Measurements from ENCODE around the gene THSD7B.

THSD7B gene

GRCh38 chr2:137107904-137108303, 342.6 kb downstream of the THSD7B start:
- H2AK5ac ChIP-seq (ENCODE audit: low read depth, low read length), result no peak overlapping the region
- no peak overlapping the region for H3K27ac ChIP-seq (replicated peaks; ENCODE audit: low read length)
- H3K4me2 ChIP-seq (ENCODE audit: insufficient read depth, low read length, poor library complexity, severe bottlenecking), result no peak overlapping the region

GRCh38 chr2:137111896-137112295, 346.6 kb downstream of the THSD7B start:
- no peak for DNase-seq (ENCODE audit: low spot score)
- H2AFZ ChIP-seq (ENCODE audit: low read length), result no peak overlapping the region
- H2AK5ac ChIP-seq (ENCODE audit: low read depth, low read length), result no peak overlapping the region
- no peak overlapping the region for H2BK12ac ChIP-seq (ENCODE audit: low read length)
- no peak overlapping the region for H3K4ac ChIP-seq (ENCODE audit: low read length)
- no peak overlapping the region for H3K14ac ChIP-seq (ENCODE audit: low read length)
- H2BK15ac ChIP-seq (ENCODE audit: low read length), result no peak overlapping the region
- H3K4me2 ChIP-seq (ENCODE audit: insufficient read depth, low read length, poor library complexity, severe bottlenecking), result no peak overlapping the region
- H3K36me3 ChIP-seq (replicated peaks in 1 of 2; ENCODE audit: control insufficient read depth in 2 of 2, insufficient read depth in 2 of 2, low read length in 2 of 2), result no peaks in the 10 kb centered on the region
- no peak overlapping the region for H2BK5ac ChIP-seq (ENCODE audit: low read length)
- H4K91ac ChIP-seq (ENCODE audit: low read depth, low read length, poor library complexity), result no peak overlapping the region
- no peak overlapping the region for H3K4me3 ChIP-seq (ENCODE audit: low read length in 2 of 2)
- H3K9ac ChIP-seq (ENCODE audit: low read depth, low read length, poor library complexity), result no peak overlapping the region
- no peaks in the 10 kb centered on the region for H3K9me3 ChIP-seq (replicated peaks in 1 of 2; ENCODE audit: control insufficient read depth in 2 of 2, insufficient read depth in 1 of 2, low read depth in 1 of 2, low read length in 2 of 2)
- H3K18ac ChIP-seq (ENCODE audit: low read length), result no peak overlapping the region
- no peaks in the 10 kb centered on the region for H3K27me3 ChIP-seq (ENCODE audit: control insufficient read depth in 3 of 3, insufficient read depth in 3 of 3, low read depth in 1 of 3, low read length in 3 of 3)
- H4K8ac ChIP-seq (ENCODE audit: low read depth, low read length), result no peak overlapping the region
- no peaks in the 10 kb centered on the region for H3K4me1 ChIP-seq (ENCODE audit: control insufficient read depth in 2 of 2, insufficient read depth in 1 of 2, low read depth in 1 of 2, low read length in 2 of 2)
- no peak overlapping the region for H3K27ac ChIP-seq (replicated peaks; ENCODE audit: low read length)
- no peaks in the 10 kb centered on the region for H3K79me1 ChIP-seq (ENCODE audit: low read depth, low read length)
- no peak overlapping the region for H2BK120ac ChIP-seq (ENCODE audit: low read depth, low read length)
- no CpG with 5 or more reads among the region's 5 CpGs for WGBS, 2 donors (ENCODE audit: extremely low coverage in 2 of 2, insufficient read length in 2 of 2, insufficient replicate concordance in 1 of 2)
- no peak overlapping the region for H3K23ac ChIP-seq (ENCODE audit: low read depth, low read length, poor library complexity)

More at GRCh38 chr2:137107904-137108303, 342.6 kb downstream of the THSD7B start:
- H3K9me3 ChIP-seq (replicated peaks in 1 of 2; ENCODE audit: control insufficient read depth in 2 of 2, insufficient read depth in 1 of 2, low read depth in 1 of 2, low read length in 2 of 2), result no peaks in the 10 kb centered on the region
- no peak overlapping the region for H2BK5ac ChIP-seq (ENCODE audit: low read length)
- no peak overlapping the region for H3K23ac ChIP-seq (ENCODE audit: low read depth, low read length, poor library complexity)
- no peak overlapping the region for H3K9ac ChIP-seq (ENCODE audit: low read depth, low read length, poor library complexity)
- H4K91ac ChIP-seq (ENCODE audit: low read depth, low read length, poor library complexity), result no peak overlapping the region
- H3K4me1 ChIP-seq (ENCODE audit: control insufficient read depth in 2 of 2, insufficient read depth in 1 of 2, low read depth in 1 of 2, low read length in 2 of 2), result no peaks in the 10 kb centered on the region
- no peak for DNase-seq (ENCODE audit: low spot score)
- no peak overlapping the region for H2BK15ac ChIP-seq (ENCODE audit: low read length)
- no peak overlapping the region for H3K18ac ChIP-seq (ENCODE audit: low read length)
- no peaks in the 10 kb centered on the region for H3K79me1 ChIP-seq (ENCODE audit: low read depth, low read length)
- no peak overlapping the region for H2AFZ ChIP-seq (ENCODE audit: low read length)
- H3K14ac ChIP-seq (ENCODE audit: low read length), result no peak overlapping the region
- H3K4ac ChIP-seq (ENCODE audit: low read length), result no peak overlapping the region
- H2BK120ac ChIP-seq (ENCODE audit: low read depth, low read length), result no peak overlapping the region
- H3K36me3 ChIP-seq (replicated peaks in 1 of 2; ENCODE audit: control insufficient read depth in 2 of 2, insufficient read depth in 2 of 2, low read length in 2 of 2), result no peaks in the 10 kb centered on the region
- no peak overlapping the region for H2BK12ac ChIP-seq (ENCODE audit: low read length)
- H4K8ac ChIP-seq (ENCODE audit: low read depth, low read length), result no peak overlapping the region
- no peak overlapping the region for H3K4me3 ChIP-seq (ENCODE audit: low read length in 2 of 2)
- no peaks in the 10 kb centered on the region for H3K27me3 ChIP-seq (ENCODE audit: control insufficient read depth in 3 of 3, insufficient read depth in 3 of 3, low read depth in 1 of 3, low read length in 3 of 3)

GRCh38 chr2:137115081-137115794, 349.9 kb downstream of the THSD7B start:
- Histone ChIP-seq H3K14ac (ENCODE audit: low read length) (no peak overlapping the region), H4K91ac (ENCODE audit: low read depth, low read length, poor library complexity) (no peak overlapping the region), H3K27ac (replicated peaks; ENCODE audit: low read length) (no peak overlapping the region), H2BK120ac (ENCODE audit: low read depth, low read length) (no peak overlapping the region), H3K27me3 (ENCODE audit: control insufficient read depth in 3 of 3, insufficient read depth in 3 of 3, low read depth in 1 of 3, low read length in 3 of 3) (no peaks in the 10 kb centered on the region), H2AK5ac (ENCODE audit: low read depth, low read length) (no peak overlapping the region), H3K18ac (ENCODE audit: low read length) (no peak overlapping the region), H3K4ac (ENCODE audit: low read length) (no peak overlapping the region), H3K4me3 (ENCODE audit: low read length in 2 of 2) (no peak overlapping the region), H3K4me2 (ENCODE audit: insufficient read depth, low read length, poor library complexity, severe bottlenecking) (no peak overlapping the region), H3K23ac (ENCODE audit: low read depth, low read length, poor library complexity) (no peak overlapping the region), H2BK12ac (ENCODE audit: low read length) (no peak overlapping the region), H3K79me1 (ENCODE audit: low read depth, low read length) (no peaks in the 10 kb centered on the region), H3K4me1 (ENCODE audit: control insufficient read depth in 2 of 2, insufficient read depth in 1 of 2, low read depth in 1 of 2, low read length in 2 of 2) (no peaks in the 10 kb centered on the region), H4K8ac (ENCODE audit: low read depth, low read length) (no peak overlapping the region), H3K36me3 (replicated peaks in 1 of 2; ENCODE audit: control insufficient read depth in 2 of 2, insufficient read depth in 2 of 2, low read length in 2 of 2) (no peaks in the 10 kb centered on the region), H2AFZ (ENCODE audit: low read length) (no peak overlapping the region), H3K9me3 (replicated peaks in 1 of 2; ENCODE audit: control insufficient read depth in 2 of 2, insufficient read depth in 1 of 2, low read depth in 1 of 2, low read length in 2 of 2) (no peaks in the 10 kb centered on the region), H3K9ac (ENCODE audit: low read depth, low read length, poor library complexity) (no peak overlapping the region), H2BK5ac (ENCODE audit: low read length) (no peak overlapping the region), H2BK15ac (ENCODE audit: low read length) (no peak overlapping the region)
- WGBS, 2 donors (ENCODE audit: extremely low coverage in 2 of 2, insufficient read length in 2 of 2, insufficient replicate concordance in 1 of 2), result no CpG with 5 or more reads among the region's 10 CpGs
- DNase-seq (ENCODE audit: low spot score), result no peak

- Histone ChIP-seq H3K9ac (ENCODE audit: low read depth, low read length, poor library complexity) (no peak overlapping the region), H3K14ac (ENCODE audit: low read length) (no peak overlapping the region), H3K27ac (replicated peaks; ENCODE audit: low read length) (no peak overlapping the region), H4K8ac (ENCODE audit: low read depth, low read length) (no peak overlapping the region), H3K18ac (ENCODE audit: low read length) (no peak overlapping the region), H2BK5ac (ENCODE audit: low read length) (no peak overlapping the region), H2AK5ac (ENCODE audit: low read depth, low read length) (no peak overlapping the region), H2AFZ (ENCODE audit: low read length) (no peak overlapping the region), H3K9me3 (replicated peaks in 1 of 2; ENCODE audit: control insufficient read depth in 2 of 2, insufficient read depth in 1 of 2, low read depth in 1 of 2, low read length in 2 of 2) (no peaks in the 10 kb centered on the region), H3K36me3 (replicated peaks in 1 of 2; ENCODE audit: control insufficient read depth in 2 of 2, insufficient read depth in 2 of 2, low read length in 2 of 2) (no peaks in the 10 kb centered on the region), H3K23ac (ENCODE audit: low read depth, low read length, poor library complexity) (no peak overlapping the region), H3K27me3 (ENCODE audit: control insufficient read depth in 3 of 3, insufficient read depth in 3 of 3, low read depth in 1 of 3, low read length in 3 of 3) (no peaks in the 10 kb centered on the region), H2BK12ac (ENCODE audit: low read length) (no peak overlapping the region), H2BK15ac (ENCODE audit: low read length) (no peak overlapping the region), H4K91ac (ENCODE audit: low read depth, low read length, poor library complexity) (no peak overlapping the region), H3K79me1 (ENCODE audit: low read depth, low read length) (no peaks in the 10 kb centered on the region), H3K4me1 (ENCODE audit: control insufficient read depth in 2 of 2, insufficient read depth in 1 of 2, low read depth in 1 of 2, low read length in 2 of 2) (no peaks in the 10 kb centered on the region), H3K4ac (ENCODE audit: low read length) (no peak overlapping the region), H2BK120ac (ENCODE audit: low read depth, low read length) (no peak overlapping the region), H3K4me3 (ENCODE audit: low read length in 2 of 2) (no peak overlapping the region), H3K4me2 (ENCODE audit: insufficient read depth, low read length, poor library complexity, severe bottlenecking) (no peak overlapping the region)
- WGBS, 2 donors (ENCODE audit: extremely low coverage in 2 of 2, insufficient read length in 2 of 2, insufficient replicate concordance in 1 of 2), result no CpG with 5 or more reads among the region's 1 CpG
- no peak for DNase-seq (ENCODE audit: low spot score)
Measured at GRCh38 chr2:137115795-137116089, 350.4 kb downstream of the THSD7B start.
